Right atrium auricular region (tissue), 2 donors: Measurements from ENCODE around the gene HS6ST3. TPM values are rescaled to one million over a fixed set of nuclear protein-coding genes. Genes with fewer than 3 reads are reported as not detected.

ENCODE experiments used
- DNase-seq: peaks from one replicate; pipeline ENCODE4 v3.0.0-alpha.2; 2019; ENCODE audit warnings: low spot score
- H3K27ac ChIP-seq, 2 donors: fragments of 200-600 bp; sonication (generic); 1 replicate in 1 of 2; 2 replicates in 1 of 2; pipeline ENCODE4 v1.5.1; 2016 to 2019
- H3K27me3 ChIP-seq, 2 donors: fragments of 200-600 bp; sonication (generic); one replicate each; pipeline versions ENCODE4 v1.5.1 to v1.6.0; 2017 to 2019
- H3K36me3 ChIP-seq: fragments of 200-600 bp; sonication (generic); one replicate; pipeline ENCODE4 v1.5.1; 2016
- H3K4me1 ChIP-seq, 2 donors: fragments of 200-600 bp; sonication (generic); one replicate each; pipeline versions ENCODE4 v1.5.1 to v1.6.0; 2017 to 2019
- H3K4me3 ChIP-seq, 2 donors: fragments of 200-600 bp; sonication (generic); 1 replicate in 1 of 2; 2 replicates in 1 of 2; pipeline ENCODE4 v1.5.1; 2017 to 2019; ENCODE audit warnings: mild to moderate bottlenecking in 1 of 2, moderate library complexity in 1 of 2
- H3K9me3 ChIP-seq, 2 donors: fragments of 200-600 bp; sonication (generic); one replicate each; pipeline ENCODE4 v1.5.1; 2019
- CTCF ChIP-seq, 2 donors: fragments of 200-600 bp; sonication (generic); IDR thresholded peaks; one replicate each; pipeline ENCODE4 v1.5.1; 2019; ENCODE audit warnings: antibody characterized with exemption in 2 of 2
- total RNA-seq, 2 donors: library from RNA; depleted of rRNA; stranded (reverse); fragments of >200 nt; gene quantifications; one replicate each; pipeline ENCODE4 v1.1.0, GENCODE V29; 2016

The HS6ST3 gene
- total RNA-seq, 2 donors from 2014 or later = 0.59 to 3.1 TPM

GRCh38 chr13:96686286-96686685, 596.4 kb downstream of the HS6ST3 start:
- H3K4me3 ChIP-seq = no peak overlapping the region
- DNase-seq = no peak
- no peaks in the 10 kb centered on the region for H3K4me1 ChIP-seq
- no peaks in the 10 kb centered on the region for H3K36me3 ChIP-seq
- TF ChIP-seq CTCF (IDR thresholded peaks at IDR 0.05) = no peak
- H3K9me3 ChIP-seq = no peaks in the 10 kb centered on the region
- H3K27ac ChIP-seq = no peak overlapping the region
- H3K27me3 ChIP-seq = no peaks in the 10 kb centered on the region

GRCh38 chr13:96687191-96687590, 597.3 kb downstream of the HS6ST3 start:
- no peak for TF ChIP-seq CTCF (IDR thresholded peaks at IDR 0.05)
- H3K9me3 ChIP-seq = no peaks in the 10 kb centered on the region

DNA sequence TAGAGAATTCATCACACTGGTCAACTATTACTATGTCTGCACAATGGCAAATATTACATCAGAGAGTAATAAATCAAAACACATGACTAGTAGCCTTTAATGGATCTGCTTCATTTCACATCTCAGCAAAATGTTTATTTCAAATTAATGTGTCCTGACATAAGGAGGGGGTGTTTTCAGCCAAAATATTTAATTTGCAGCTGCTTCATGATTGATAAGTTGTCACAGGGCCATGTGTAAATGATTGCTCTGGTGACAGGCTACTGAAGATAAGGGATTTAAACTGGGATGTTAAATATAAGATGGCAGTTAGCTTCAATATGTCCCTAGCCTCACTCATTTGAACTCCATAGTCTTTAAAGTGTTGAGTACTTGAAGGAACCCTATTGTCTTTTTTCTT, 601.1 kb downstream of the HS6ST3 start:
- Histone ChIP-seq H3K4me3 (no peak overlapping the region), H3K36me3 (no peaks in the 10 kb centered on the region), H3K4me1 (no peaks in the 10 kb centered on the region), H3K9me3 (no peaks in the 10 kb centered on the region), H3K27me3 (no peaks in the 10 kb centered on the region), H3K27ac (no peak overlapping the region)
- DNase-seq = no peak
- no peak for TF ChIP-seq CTCF (IDR thresholded peaks at IDR 0.05)

More at GRCh38 chr13:96687191-96687590, 597.3 kb downstream of the HS6ST3 start:
- no peak overlapping the region for H3K27ac ChIP-seq
- H3K27me3 ChIP-seq = no peaks in the 10 kb centered on the region
- no peaks in the 10 kb centered on the region for H3K4me1 ChIP-seq
- no peak for DNase-seq
- H3K36me3 ChIP-seq = no peaks in the 10 kb centered on the region
- no peak overlapping the region for H3K4me3 ChIP-seq

GRCh38 chr13:96696389-96696900, 606.5 kb downstream of the HS6ST3 start:
- H3K4me1 ChIP-seq = no peaks in the 10 kb centered on the region
- H3K27ac ChIP-seq = no peak overlapping the region
- H3K9me3 ChIP-seq = no peaks in the 10 kb centered on the region
- H3K4me3 ChIP-seq = no peak overlapping the region
- no peak for TF ChIP-seq CTCF (IDR thresholded peaks at IDR 0.05)
- DNase-seq = no peak
- H3K36me3 ChIP-seq = no peaks in the 10 kb centered on the region
- no peaks in the 10 kb centered on the region for H3K27me3 ChIP-seq

- Histone ChIP-seq H3K27ac (no peak overlapping the region), H3K4me1 (no peaks in the 10 kb centered on the region), H3K27me3 (no peaks in the 10 kb centered on the region), H3K4me3 (no peak overlapping the region), H3K9me3 (no peaks in the 10 kb centered on the region), H3K36me3 (no peaks in the 10 kb centered on the region)
- no peak for TF ChIP-seq CTCF (IDR thresholded peaks at IDR 0.05)
- DNase-seq = no peak
These were observed 610.8 kb downstream of the HS6ST3 start for GRCh38 chr13:96700657-96701056.

DNA sequence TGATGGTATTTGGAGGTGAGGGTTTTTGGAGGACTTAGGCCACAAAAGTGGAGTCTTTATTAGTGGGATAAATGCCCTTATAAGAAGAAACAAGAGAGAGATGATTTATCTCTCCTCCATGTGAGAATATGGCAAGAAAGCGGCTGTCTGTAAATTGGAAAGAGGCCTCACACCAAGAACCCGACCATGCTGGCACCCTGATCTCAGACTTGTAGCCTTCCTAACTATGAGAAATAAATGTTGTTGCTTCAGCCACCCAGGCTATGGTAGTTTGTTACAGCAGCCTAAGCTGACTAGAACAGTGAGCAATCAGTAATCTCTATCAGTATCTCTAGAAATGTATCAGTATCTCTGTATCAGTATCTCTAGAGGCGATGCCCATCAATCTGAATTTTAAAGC, 617.2 kb downstream of the HS6ST3 start:
- H3K27ac ChIP-seq = no peak overlapping the region
- no peaks in the 10 kb centered on the region for H3K36me3 ChIP-seq
- no peaks in the 10 kb centered on the region for H3K9me3 ChIP-seq
- no peaks in the 10 kb centered on the region for H3K4me1 ChIP-seq
- TF ChIP-seq CTCF (IDR thresholded peaks at IDR 0.05) = no peak
- DNase-seq = no peak
- no peaks in the 10 kb centered on the region for H3K27me3 ChIP-seq
- no peak overlapping the region for H3K4me3 ChIP-seq
